Measurements from ENCODE around the gene NBEAL1. TPM values are rescaled to one million over a fixed set of nuclear protein-coding genes. Genes with fewer than 3 reads are reported as not detected.

Gene NBEAL1
- total and polyA plus RNA-seq, 2 of the 8 experiments (the other 6 are each of a cell fraction or from before 2014, with no cell fraction given), result 2.3 to 10.7 TPM

DNA sequence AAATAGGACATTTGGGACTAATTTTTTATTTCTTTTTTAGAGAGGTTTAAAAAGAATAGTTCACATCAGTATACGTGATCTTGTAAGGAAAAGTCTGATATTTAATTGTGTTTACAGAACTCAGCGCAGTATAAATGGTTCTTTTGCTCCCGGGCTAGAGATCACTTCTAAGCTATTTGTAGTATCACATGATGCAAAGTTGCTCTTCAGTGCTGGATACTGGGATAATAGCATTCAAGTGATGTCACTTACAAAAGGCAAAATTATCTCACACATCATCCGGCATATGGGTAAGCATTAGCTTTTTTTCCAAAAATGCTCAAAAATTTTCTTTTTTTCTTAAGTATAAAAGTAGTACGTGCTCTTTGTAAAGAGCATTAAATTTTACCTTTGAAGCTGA lies 186.8 kb downstream of the NBEAL1 start:
- H3K4me2 ChIP-seq (ENCODE audit: insufficient read depth in 1 of 2, low read depth in 2 of 2, low read length in 2 of 2), result no peak overlapping the region
- H4K5ac ChIP-seq (ENCODE audit: insufficient read length, low read depth, low read length), result no peak overlapping the region
- no peaks in the 10 kb centered on the region; a peak in 1 of 8 replicates for H3K36me3 ChIP-seq (ENCODE audit: control insufficient read depth in 2 of 4, insufficient read depth in 4 of 4, low read length in 3 of 4)
- H3K9ac ChIP-seq (replicated peaks in 1 of 4; ENCODE audit: extremely low read depth in 1 of 4, low read depth in 3 of 4, low read length in 3 of 4), result no peak overlapping the region
- no peaks in the 10 kb centered on the region for H4K20me1 ChIP-seq (replicated peaks in 1 of 2; ENCODE audit: control insufficient read depth in 1 of 2, insufficient read depth in 2 of 2, low read length in 2 of 2)
- no peak overlapping the region for H3K18ac ChIP-seq (ENCODE audit: extremely low read depth, low read length)
- H3K4me1 ChIP-seq (replicated peaks in 1 of 4; ENCODE audit: control insufficient read depth in 3 of 4, insufficient read depth in 4 of 4, low read length in 3 of 4), result no peaks in the 10 kb centered on the region
- H3K27me3 ChIP-seq (replicated peaks in 1 of 4; ENCODE audit: control insufficient read depth in 3 of 4, extremely low read depth in 1 of 4, insufficient read depth in 3 of 4, low read length in 3 of 4), result no peaks in the 10 kb centered on the region
- no peaks in the 10 kb centered on the region for H3K79me1 ChIP-seq (ENCODE audit: low read depth, low read length)
- H3K9me3 ChIP-seq (ENCODE audit: insufficient read depth in 2 of 2, low read depth in 1 of 2, low read length in 1 of 2), result no peaks in the 10 kb centered on the region
- H3K14ac ChIP-seq (ENCODE audit: insufficient read length), result no peak overlapping the region
- no peak overlapping the region for H3K4ac ChIP-seq (replicated peaks; ENCODE audit: insufficient read length, low read depth, low read length)
- no peak overlapping the region for H2AK5ac ChIP-seq (ENCODE audit: low read depth, low read length)
- no peak overlapping the region for H2AFZ ChIP-seq (ENCODE audit: low read length)
- H2BK120ac ChIP-seq (replicated peaks; ENCODE audit: low read depth, low read length), result no peak overlapping the region
- H3K27ac ChIP-seq (ENCODE audit: low read depth, low read length), result no peak overlapping the region
- no peak overlapping the region for H3K23ac ChIP-seq (ENCODE audit: insufficient read length)
- ChIA-PET POLR2A (ENCODE audit: partially characterized antibody) (no interaction called here), CTCF (ENCODE audit: partially characterized antibody) (no interaction called here)
- 94% methylated on average over 5 of the region's 5 CpGs; no CpG with 5 or more reads in 1 of the 2 experiments for WGBS, 2 experiments (ENCODE audit: extremely low coverage in 1 of 2, insufficient coverage in 1 of 2, insufficient read length in 1 of 2, insufficient replicate concordance in 2 of 2, low coverage in 1 of 2, low lambda C conversion rate in 2 of 2, missing lambda C conversion rate in 1 of 2)
- H4K8ac ChIP-seq (ENCODE audit: extremely low read depth, insufficient read depth, low read length), result no peak overlapping the region
- no peak overlapping the region for H4K91ac ChIP-seq (replicated peaks; ENCODE audit: insufficient read length, low read length)
- no peaks in the 10 kb centered on the region for H3K79me2 ChIP-seq (ENCODE audit: control insufficient read depth in 1 of 2, insufficient read depth in 2 of 2, low read length in 2 of 2)
- no peak overlapping the region for H2BK20ac ChIP-seq (ENCODE audit: low read length)
- H3K23me2 ChIP-seq (ENCODE audit: low read depth, low read length), result no peaks in the 10 kb centered on the region
- no peak overlapping the region for H2BK12ac ChIP-seq (ENCODE audit: low read depth, low read length)
- no peak for FAIRE-seq
- H2BK5ac ChIP-seq (ENCODE audit: low read depth, low read length), result no peak overlapping the region
- no peak overlapping the region for H2BK15ac ChIP-seq (ENCODE audit: low read length)
- no peak for DNase-seq (ENCODE audit: low read depth in 1 of 2, low spot score in 2 of 2)
- no peak overlapping the region for H3K4me3 ChIP-seq (ENCODE audit: extremely low read depth in 1 of 4, insufficient read depth in 2 of 4, low read depth in 3 of 4, low read length in 4 of 4)
- H3K56ac ChIP-seq (replicated peaks; ENCODE audit: insufficient read length, low read depth, low read length), result no peak overlapping the region
- TF ChIP-seq POLR2A (IDR thresholded peaks at IDR 0.05; ENCODE audit: control extremely low read depth in 1 of 2, low read depth in 2 of 2, low read length in 2 of 2) (no peak), SAP30 (IDR thresholded peaks at IDR 0.05; ENCODE audit: insufficient read depth, insufficient replicate concordance, low read length) (no peak), ZNF274 (IDR thresholded peaks at IDR 0.05; ENCODE audit: borderline replicate concordance, extremely low read depth, low read length) (no peak), TCF12 (IDR thresholded peaks at IDR 0.05; ENCODE audit: low read depth, low read length) (no peak), ASH2L (IDR thresholded peaks at IDR 0.05; ENCODE audit: low read length) (no peak), GTF2F1 (IDR thresholded peaks at IDR 0.05; ENCODE audit: borderline replicate concordance, low read depth, low read length) (no peak), CBX5 (IDR thresholded peaks at IDR 0.05; ENCODE audit: low read depth, low read length) (no peak), RFX5 (IDR thresholded peaks at IDR 0.05; ENCODE audit: borderline replicate concordance, low read depth, low read length) (no peak), TAF1 (IDR thresholded peaks at IDR 0.05; ENCODE audit: low read depth, low read length) (no peak), SIX5 (IDR thresholded peaks at IDR 0.05; ENCODE audit: low read depth, low read length) (no peak), CHD1 (IDR thresholded peaks at IDR 0.05; ENCODE audit: low read depth, low read length) (no peak), RNF2 (IDR thresholded peaks at IDR 0.05; ENCODE audit: borderline replicate concordance, low read depth, low read length, missing control alignments, poor library complexity, severe bottlenecking) (no peak), EGR1 (IDR thresholded peaks at IDR 0.05; ENCODE audit: borderline replicate concordance, low read depth, low read length) (no peak), CTBP2 (IDR thresholded peaks at IDR 0.05; ENCODE audit: borderline replicate concordance, insufficient read depth, insufficient read length, low read length) (no peak)
- TF ChIP-seq, protein P1, sequence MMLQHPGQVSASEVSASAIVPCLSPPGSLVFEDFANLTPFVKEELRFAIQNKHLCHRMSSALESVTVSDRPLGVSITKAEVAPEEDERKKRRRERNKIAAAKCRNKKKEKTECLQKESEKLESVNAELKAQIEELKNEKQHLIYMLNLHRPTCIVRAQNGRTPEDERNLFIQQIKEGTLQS (IDR thresholded peaks at IDR 0.05; ENCODE audit: insufficient read depth, low read depth, low read length), result no peak
